OCI-LY3 (cell line): Measurements from ENCODE around the gene CNTFR.
A peak's percentile ranks its signal among the peaks of the same experiment; 100 is the strongest.

Experiments used
- H2AFZ ChIP-seq: fragments of 200-600, 300-600 bp; shearing (Covaris generic); 2 replicates; pipeline ENCODE4 v1.6.0; 2014; ENCODE audit warnings: antibody characterized with exemption, low read depth, low read length
- H3K27ac ChIP-seq: fragments of 200-600, 300-600 bp; sonication (generic); 2 replicates; pipeline ENCODE4 v1.5.1; 2014; ENCODE audit warnings: mild to moderate bottlenecking, low read length, moderate library complexity, mixed read lengths
- H3K27me3 ChIP-seq: fragments of 200-600, 300-600 bp; sonication (generic); 2 replicates; pipeline ENCODE4 v1.6.1; 2014; ENCODE audit warnings: low read depth, low read length, mixed read lengths
- H3K36me3 ChIP-seq: fragments of 200-600, 300-600 bp; sonication (generic); replicated peaks from 2 replicates; pipeline ENCODE3; 2014; ENCODE audit warnings: low read depth, low read length, mixed read lengths
- H3K4me1 ChIP-seq: fragments of 300-600, 200-600 bp; sonication (generic); 2 replicates; pipeline ENCODE4 v1.6.1; 2014; ENCODE audit warnings: low read length, mixed read lengths
- H3K4me2 ChIP-seq: fragments of 200-600, 300-600 bp; sonication (generic); 2 replicates; pipeline ENCODE4 v1.6.1; 2014; ENCODE audit warnings: low read length, mixed read lengths
- H3K4me3 ChIP-seq: fragments of 300-600, 200-600 bp; sonication (generic); 2 replicates; pipeline ENCODE4 v1.5.1; 2014; ENCODE audit warnings: antibody characterized with exemption, mild to moderate bottlenecking, low read length, moderate library complexity
- H3K79me2 ChIP-seq: fragments of 300-600, 200-600 bp; shearing (Covaris generic); 2 replicates; pipeline ENCODE4 v1.6.1; 2014; ENCODE audit warnings: mild to moderate bottlenecking, low read length, mixed read lengths
- H3K9ac ChIP-seq: fragments of 300-600, 200-600 bp; shearing (Covaris generic); 2 replicates; pipeline ENCODE4 v1.6.0; 2014; ENCODE audit warnings: mild to moderate bottlenecking, low read length, moderate library complexity
- H3K9me3 ChIP-seq: fragments of 200-600, 300-600 bp; shearing (Covaris generic); 2 replicates; pipeline ENCODE4 v1.6.1; 2014; ENCODE audit warnings: low read length, mixed read lengths; ENCODE audit not compliant: insufficient read depth
- H4K20me1 ChIP-seq: fragments of 200-600, 300-600 bp; sonication (generic); 2 replicates; pipeline ENCODE4 v1.6.1; 2016; ENCODE audit warnings: low read length, mixed read lengths; ENCODE audit not compliant: insufficient read depth
- CTCF ChIP-seq: fragments of 200-600, 300-600 bp; sonication (generic); IDR thresholded peaks from 2 replicates; pipeline ENCODE4 v1.5.1; 2014; ENCODE audit warnings: antibody characterized with exemption, low read length, low read depth
- EZH2phosphoT487 ChIP-seq: fragments of 200-600 bp; shearing (Covaris generic); IDR thresholded peaks from 2 replicates; pipeline ENCODE4 v1.6.1; 2018; ENCODE audit warnings: antibody characterized with exemption, mixed run types, low read depth

Gene CNTFR

GRCh38 chr9:34546834-34547827, 42.4 kb downstream of the CNTFR start:
- TF ChIP-seq EZH2phosphoT487, result no peak
- TF ChIP-seq CTCF, result peak; percentile 76
- Histone ChIP-seq H3K4me3 (no peak overlapping the region), H3K9ac (no peak overlapping the region)

GRCh38 chr9:34546102-34546833, 43.3 kb downstream of the CNTFR start:
- H3K79me2 ChIP-seq, result no peaks in the 10 kb centered on the region
- H3K4me2 ChIP-seq, result no peak overlapping the region
- no peaks in the 10 kb centered on the region for H3K36me3 ChIP-seq
- H3K4me1 ChIP-seq, result no peaks in the 10 kb centered on the region
- no peaks in the 10 kb centered on the region for H3K27me3 ChIP-seq
- no peaks in the 10 kb centered on the region for H4K20me1 ChIP-seq
- H3K9ac ChIP-seq, result no peak overlapping the region
- H3K9me3 ChIP-seq, result no peaks in the 10 kb centered on the region
- no peak overlapping the region for H3K27ac ChIP-seq
- no peak overlapping the region for H3K4me3 ChIP-seq
- H2AFZ ChIP-seq, result no peak overlapping the region
- TF ChIP-seq EZH2phosphoT487 (no peak), CTCF (no peak)

More at GRCh38 chr9:34546834-34547827, 42.4 kb downstream of the CNTFR start:
- Histone ChIP-seq H3K4me2 (no peak overlapping the region), H3K27ac (no peak overlapping the region), H3K4me1 (no peaks in the 10 kb centered on the region), H3K36me3 (no peaks in the 10 kb centered on the region), H3K79me2 (no peaks in the 10 kb centered on the region), H3K27me3 (no peaks in the 10 kb centered on the region), H3K9me3 (no peaks in the 10 kb centered on the region), H4K20me1 (no peaks in the 10 kb centered on the region), H2AFZ (no peak overlapping the region)

- Histone ChIP-seq H2AFZ (no peak overlapping the region), H3K79me2 (no peaks in the 10 kb centered on the region), H3K4me2 (no peak overlapping the region), H3K9me3 (no peaks in the 10 kb centered on the region), H3K4me3 (no peak overlapping the region), H3K27ac (no peak overlapping the region), H3K4me1 (no peaks in the 10 kb centered on the region), H3K27me3 (no peaks in the 10 kb centered on the region), H4K20me1 (no peaks in the 10 kb centered on the region), H3K36me3 (no peaks in the 10 kb centered on the region), H3K9ac (no peak overlapping the region)
- no peak for TF ChIP-seq CTCF
- no peak for TF ChIP-seq EZH2phosphoT487
These were observed 44.0 kb downstream of the CNTFR start for GRCh38 chr9:34545497-34545896.

- Histone ChIP-seq H3K27ac (no peak overlapping the region), H2AFZ (no peak overlapping the region), H3K79me2 (no peaks in the 10 kb centered on the region), H3K9me3 (no peaks in the 10 kb centered on the region), H3K9ac (no peak overlapping the region), H3K4me3 (no peak overlapping the region), H3K4me1 (no peaks in the 10 kb centered on the region), H3K36me3 (no peaks in the 10 kb centered on the region), H3K27me3 (no peaks in the 10 kb centered on the region), H3K4me2 (no peak overlapping the region), H4K20me1 (no peaks in the 10 kb centered on the region)
- TF ChIP-seq CTCF, result no peak
- no peak for TF ChIP-seq EZH2phosphoT487
These were observed 45.5 kb downstream of the CNTFR start for GRCh38 chr9:34544035-34544434.
